G401.6 (cell line): ENCODE results near the gene RFPL1.
"Not testable (repeated sequence)": the region's sequence is repeated elsewhere in the genome, so short reads cannot be mapped to it uniquely, and the experiment has no call there.

Source experiments
- FAIRE-seq: peaks from 2 replicates; lab custom pipeline; 2012; peaks lifted over from hg19 to GRCh38; lab: Jason Lieb, UNC

The RFPL1 gene

GRCh38 chr22:29479417-29480261 is 41.3 kb downstream of the RFPL1 start, which contains the start of gene NEFH:
Gene NEFH, plus strand, starts transcription at chr22:29480218. Its CDS starts 45 bp downstream, at chr22:29480263.
- FAIRE-seq, result no peak

- no peak for FAIRE-seq
These were observed 41.8 kb downstream of the RFPL1 start for GRCh38 chr22:29480262-29480511.

GRCh38 chr22:29480512-29481264 is 42.3 kb downstream of the RFPL1 start:
- no peak for FAIRE-seq

GRCh38 chr22:29481265-29482000 is 43.0 kb downstream of the RFPL1 start:
- no peak for FAIRE-seq

- FAIRE-seq, result no peak
These were observed 43.9 kb downstream of the RFPL1 start for GRCh38 chr22:29482253-29482652.

GRCh38 chr22:29482726-29483125 is 44.3 kb downstream of the RFPL1 start:
- FAIRE-seq, result no peak

- FAIRE-seq, result no peak
These were observed 44.9 kb downstream of the RFPL1 start for GRCh38 chr22:29483254-29483653.

GRCh38 chr22:29484642-29485041 is 46.3 kb downstream of the RFPL1 start:
- FAIRE-seq, result no peak

- FAIRE-seq, result no peak
These were observed 47.1 kb downstream of the RFPL1 start for GRCh38 chr22:29485448-29485847.

GRCh38 chr22:29487426-29487986 is 49.1 kb downstream of the RFPL1 start:
- FAIRE-seq, result no peak

- not testable (repeated sequence) for FAIRE-seq
These were observed 50.9 kb downstream of the RFPL1 start for GRCh38 chr22:29489127-29489780.

GRCh38 chr22:29491012-29491411 is 52.6 kb downstream of the RFPL1 start:
- FAIRE-seq, result no peak
